Fibroblast of the aortic adventitia (primary cell): ENCODE data around the gene RFWD3. TPM values are rescaled to one million over a fixed set of nuclear protein-coding genes. Genes with fewer than 3 reads are reported as not detected.

Experiments
- DNase-seq: peaks from one replicate; pipeline ENCODE4 v3.0.0-alpha.2; 2010; ENCODE audit warnings: low read depth
- H3K4me3 ChIP-seq: 2 replicates; pipeline ENCODE4 v1.5.1; 2011; ENCODE audit warnings: low read depth, mild to moderate bottlenecking, control low read depth, low read length, moderate library complexity
- total RNA-seq: library from RNA; depleted of rRNA; stranded (reverse); fragments of >200 nt; gene quantifications from 2 replicates; pipeline ENCODE4 v1.2.3, GENCODE V29; 2012; ENCODE audit warnings: low replicate concordance
- TF ChIP-seq, protein P1 (sequence below): IDR thresholded peaks from 2 replicates; pipeline ENCODE4 v1.5.1; 2011; ENCODE audit warnings: mild to moderate bottlenecking, low read length, control low read depth, inconsistent platforms; ENCODE audit not compliant: insufficient read depth

RFWD3 gene
- total RNA-seq, 1 donor, result 41.2 TPM

DNA sequence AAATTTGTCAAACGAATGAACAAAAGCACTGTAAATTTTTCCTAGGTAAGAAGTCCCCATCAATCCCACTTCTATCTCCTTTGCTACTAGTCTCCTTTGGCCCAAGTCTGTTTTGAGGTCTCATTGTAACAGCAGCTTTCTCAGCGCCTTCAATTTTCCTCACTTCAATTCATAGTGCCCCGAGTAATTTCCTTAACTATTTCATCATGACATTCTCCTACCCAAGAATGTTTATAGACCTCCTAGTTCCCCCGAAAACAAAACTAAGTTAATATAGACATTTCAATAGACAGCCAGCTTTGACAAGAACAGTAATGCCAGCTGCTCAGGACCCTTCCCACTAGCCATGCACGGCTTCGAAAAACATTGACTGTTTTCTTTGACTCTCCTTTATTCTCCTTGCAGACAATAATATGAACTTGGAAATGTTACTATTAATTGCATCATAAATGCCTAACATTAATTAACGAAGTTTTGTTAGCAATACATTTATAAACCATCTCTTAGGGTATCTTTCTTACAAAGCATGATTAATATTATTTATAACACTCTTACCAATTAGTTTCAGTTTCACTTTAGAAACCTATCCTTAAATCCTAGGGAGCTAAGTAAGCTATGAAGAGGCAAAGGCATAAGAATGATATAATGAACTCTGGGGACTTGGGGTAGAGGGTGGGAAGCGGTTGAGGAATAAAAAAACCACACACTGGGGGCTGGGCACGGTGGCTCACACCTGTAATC lies 82.6 kb downstream of the RFWD3 start:
- TF ChIP-seq, protein P1, sequence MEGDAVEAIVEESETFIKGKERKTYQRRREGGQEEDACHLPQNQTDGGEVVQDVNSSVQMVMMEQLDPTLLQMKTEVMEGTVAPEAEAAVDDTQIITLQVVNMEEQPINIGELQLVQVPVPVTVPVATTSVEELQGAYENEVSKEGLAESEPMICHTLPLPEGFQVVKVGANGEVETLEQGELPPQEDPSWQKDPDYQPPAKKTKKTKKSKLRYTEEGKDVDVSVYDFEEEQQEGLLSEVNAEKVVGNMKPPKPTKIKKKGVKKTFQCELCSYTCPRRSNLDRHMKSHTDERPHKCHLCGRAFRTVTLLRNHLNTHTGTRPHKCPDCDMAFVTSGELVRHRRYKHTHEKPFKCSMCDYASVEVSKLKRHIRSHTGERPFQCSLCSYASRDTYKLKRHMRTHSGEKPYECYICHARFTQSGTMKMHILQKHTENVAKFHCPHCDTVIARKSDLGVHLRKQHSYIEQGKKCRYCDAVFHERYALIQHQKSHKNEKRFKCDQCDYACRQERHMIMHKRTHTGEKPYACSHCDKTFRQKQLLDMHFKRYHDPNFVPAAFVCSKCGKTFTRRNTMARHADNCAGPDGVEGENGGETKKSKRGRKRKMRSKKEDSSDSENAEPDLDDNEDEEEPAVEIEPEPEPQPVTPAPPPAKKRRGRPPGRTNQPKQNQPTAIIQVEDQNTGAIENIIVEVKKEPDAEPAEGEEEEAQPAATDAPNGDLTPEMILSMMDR, result no peak
- no peak overlapping the region for H3K4me3 ChIP-seq
- DNase-seq, result no peak

DNA sequence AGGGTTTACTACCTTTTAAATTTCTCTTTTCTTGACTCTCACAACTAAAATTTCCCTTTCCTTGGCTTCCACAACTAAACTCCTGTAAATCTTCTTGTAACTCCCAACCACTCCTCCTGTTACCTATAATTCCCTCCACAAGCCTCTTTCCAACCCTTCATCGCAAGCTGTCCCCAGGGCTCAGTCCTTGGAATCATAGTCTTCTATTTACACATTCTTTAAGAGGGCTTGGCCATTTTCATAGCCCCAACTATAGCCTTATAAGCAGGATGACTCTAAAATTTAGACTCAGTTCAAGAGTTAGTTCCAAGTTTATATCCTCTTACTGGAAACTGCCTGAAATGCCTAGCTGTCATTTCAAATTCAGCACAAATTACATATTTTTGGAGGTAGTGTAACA lies 83.7 kb downstream of the RFWD3 start:
- TF ChIP-seq, protein P1, result no peak
- no peak overlapping the region for H3K4me3 ChIP-seq
- DNase-seq, result no peak

DNA sequence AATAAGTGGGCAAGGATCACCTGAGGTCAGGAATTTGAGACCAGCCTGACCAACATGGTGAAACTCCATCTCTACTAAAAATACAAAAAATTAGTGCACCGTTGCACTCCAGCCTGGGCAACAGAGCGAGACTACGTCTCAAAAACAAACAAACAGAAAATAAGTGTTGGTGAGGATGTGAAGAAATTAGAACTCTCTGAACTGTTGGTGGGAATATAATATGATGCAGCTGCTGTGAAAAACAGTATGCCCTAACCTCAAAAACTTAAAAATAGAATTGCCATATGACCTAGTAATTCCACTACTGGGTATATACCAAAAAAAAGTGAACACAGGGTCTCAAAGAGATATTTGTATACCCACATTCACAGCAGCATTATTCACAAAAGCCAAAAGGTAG lies 85.8 kb downstream of the RFWD3 start:
- H3K4me3 ChIP-seq, result no peak overlapping the region
- TF ChIP-seq, protein P1, result no peak
- DNase-seq, result no peak

DNA sequence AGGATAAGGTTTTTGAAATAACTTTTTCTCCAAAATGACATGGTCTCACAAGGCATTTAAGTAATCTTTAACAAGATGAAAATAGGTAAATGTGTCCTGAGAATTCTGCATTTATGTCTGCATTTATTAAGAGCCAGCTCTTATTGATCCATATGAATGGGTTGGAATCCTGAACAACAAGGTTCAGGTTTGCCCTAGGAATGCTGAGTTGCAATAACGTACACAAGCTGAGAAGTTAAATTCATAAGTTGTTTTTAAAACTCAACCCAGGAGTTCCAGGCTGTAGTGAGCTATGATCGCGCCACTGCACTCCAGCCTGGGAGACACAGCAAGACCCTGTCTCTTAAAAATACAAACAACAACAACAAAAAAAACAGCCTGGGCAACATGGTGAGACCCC lies 87.8 kb downstream of the RFWD3 start:
- no peak overlapping the region for H3K4me3 ChIP-seq
- DNase-seq, result no peak
- TF ChIP-seq, protein P1, result no peak

DNA sequence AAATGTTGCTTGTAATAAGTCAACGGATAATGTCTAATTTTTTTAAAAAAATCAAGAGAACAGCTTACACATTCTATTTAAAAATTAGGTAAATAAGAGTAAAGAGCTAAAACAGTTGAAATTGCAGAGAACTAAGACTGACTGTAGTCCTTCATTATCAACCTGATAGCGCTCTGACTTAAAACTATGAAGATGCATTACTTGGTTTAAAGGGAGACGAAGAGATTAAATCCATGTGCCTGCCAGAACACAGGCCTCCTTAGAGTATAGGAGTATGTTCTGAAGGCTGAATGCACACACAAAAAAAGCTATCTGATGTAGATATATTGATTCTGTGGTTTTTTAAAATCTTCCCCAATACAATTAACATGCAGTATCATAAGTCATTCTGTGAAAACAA lies 88.2 kb downstream of the RFWD3 start:
- H3K4me3 ChIP-seq, result no peak overlapping the region
- no peak for DNase-seq
- TF ChIP-seq, protein P1, result no peak

DNA sequence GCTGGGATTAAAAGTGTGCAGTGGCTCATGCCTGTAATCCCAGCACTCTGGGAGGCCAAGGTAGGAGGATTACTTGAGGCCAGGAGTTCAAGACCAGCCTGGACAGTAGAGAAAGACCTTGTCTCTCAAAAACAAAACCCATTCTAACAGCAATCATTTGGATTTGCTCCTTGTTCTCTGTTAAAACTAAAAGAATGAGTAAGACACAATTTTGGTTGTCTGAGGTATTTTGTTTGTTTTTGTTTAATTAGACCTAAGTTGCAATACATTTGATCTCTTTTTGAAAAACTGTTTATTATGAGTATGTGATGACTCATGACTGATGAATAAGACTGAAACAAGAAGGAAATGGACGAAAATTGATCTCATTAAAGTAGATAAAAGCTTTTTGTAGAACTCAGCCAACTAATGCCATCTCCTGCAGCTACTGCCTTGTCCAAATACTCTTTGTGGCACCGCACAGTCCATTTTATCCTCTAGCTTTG lies 88.8 kb downstream of the RFWD3 start:
- H3K4me3 ChIP-seq, result no peak overlapping the region
- TF ChIP-seq, protein P1, result no peak
- DNase-seq, result peak; percentile 50
